Measurements from ENCODE around the gene TNRC6B. TPM values are rescaled to one million over a fixed set of nuclear protein-coding genes. Genes with fewer than 3 reads are reported as not detected.
"Not testable (repeated sequence)": the region's sequence is repeated elsewhere in the genome, so short reads cannot be mapped to it uniquely, and the experiment has no call there.

Gene TNRC6B
- total RNA-seq, 1 experiment from 2014 or later, result 15.1 TPM

- no peak for DNase-seq (ENCODE audit: low read depth)
These were observed 112.3 kb downstream of the TNRC6B start for GRCh38 chr22:40289991-40290459.

GRCh38 chr22:40290516-40290915 lies 112.8 kb downstream of the TNRC6B start:
- DNase-seq (ENCODE audit: low read depth), result no peak

GRCh38 chr22:40294696-40295095 lies 117.0 kb downstream of the TNRC6B start:
- DNase-seq (ENCODE audit: low read depth), result no peak

- no peak for DNase-seq (ENCODE audit: low read depth)
These were observed 122.6 kb downstream of the TNRC6B start for GRCh38 chr22:40300316-40300715.

- DNase-seq (ENCODE audit: low read depth), result no peak
These were observed 123.4 kb downstream of the TNRC6B start for GRCh38 chr22:40300884-40301672.

GRCh38 chr22:40302149-40302548 lies 124.4 kb downstream of the TNRC6B start:
- DNase-seq (ENCODE audit: low read depth), result no peak

GRCh38 chr22:40305625-40306024 lies 127.9 kb downstream of the TNRC6B start:
- DNase-seq (ENCODE audit: low read depth), result no peak

GRCh38 chr22:40308999-40309573 lies 131.4 kb downstream of the TNRC6B start:
- DNase-seq (ENCODE audit: low read depth), result no peak

GRCh38 chr22:40309631-40310030 lies 131.9 kb downstream of the TNRC6B start:
- no peak for DNase-seq (ENCODE audit: low read depth)

GRCh38 chr22:40310081-40310767 lies 132.5 kb downstream of the TNRC6B start:
- DNase-seq (ENCODE audit: low read depth), result peak; percentile 55

- DNase-seq (ENCODE audit: low read depth), result no peak
These were observed 133.0 kb downstream of the TNRC6B start for GRCh38 chr22:40310768-40311120.

GRCh38 chr22:40311646-40312045 lies 133.9 kb downstream of the TNRC6B start:
- not testable (repeated sequence) for DNase-seq (ENCODE audit: low read depth)

GRCh38 chr22:40312050-40312449 lies 134.3 kb downstream of the TNRC6B start:
- no peak for DNase-seq (ENCODE audit: low read depth)

GRCh38 chr22:40313007-40313406 lies 135.3 kb downstream of the TNRC6B start:
- DNase-seq (ENCODE audit: low read depth), result no peak

GRCh38 chr22:40314041-40314440 lies 136.3 kb downstream of the TNRC6B start:
- DNase-seq (ENCODE audit: low read depth), result no peak

GRCh38 chr22:40320687-40321086 lies 143.0 kb downstream of the TNRC6B start:
- DNase-seq (ENCODE audit: low read depth), result no peak

GRCh38 chr22:40322021-40322420 lies 144.3 kb downstream of the TNRC6B start:
- no peak for DNase-seq (ENCODE audit: low read depth)

- DNase-seq (ENCODE audit: low read depth), result no peak
These were observed 145.2 kb downstream of the TNRC6B start for GRCh38 chr22:40322818-40323447.

- no peak for DNase-seq (ENCODE audit: low read depth)
These were observed 146.0 kb downstream of the TNRC6B start for GRCh38 chr22:40323681-40324171.

- no peak for DNase-seq (ENCODE audit: low read depth)
These were observed 147.0 kb downstream of the TNRC6B start for GRCh38 chr22:40324468-40325305.

GRCh38 chr22:40325315-40325714 lies 147.6 kb downstream of the TNRC6B start:
- no peak for DNase-seq (ENCODE audit: low read depth)

Data from Daoy (cell line).